Loucy (cell line): ENCODE data around the gene LRBA.
"Not testable (repeated sequence)": the region's sequence is repeated elsewhere in the genome, so short reads cannot be mapped to it uniquely, and the experiment has no call there.

Experiments
- H2AFZ ChIP-seq: fragments of 200-600 bp; sonication (generic); 2 replicates; pipeline ENCODE4 v1.6.0; 2016; ENCODE audit warnings: antibody characterized with exemption, mild to moderate bottlenecking, low read length, moderate library complexity
- H3F3A ChIP-seq: fragments of 200-600 bp; 2 replicates; pipeline ENCODE4 v1.6.0; 2016; ENCODE audit warnings: antibody characterized with exemption, low read depth, mild to moderate bottlenecking
- H3K27me3 ChIP-seq: fragments of 200-600 bp; sonication (generic); 2 replicates; pipeline ENCODE4 v1.6.1; 2014; ENCODE audit warnings: low read length, mild to moderate bottlenecking; ENCODE audit not compliant: insufficient read depth, poor library complexity, severe bottlenecking
- H3K36me3 ChIP-seq: fragments of 200-600 bp; sonication (generic); 2 replicates; pipeline ENCODE4 v1.6.1; 2016; ENCODE audit warnings: low read length; ENCODE audit not compliant: insufficient read depth
- H3K4me1 ChIP-seq: fragments of 200-600 bp; sonication (generic); 2 replicates; pipeline ENCODE4 v1.5.1; 2014; ENCODE audit warnings: low read length, mild to moderate bottlenecking; ENCODE audit not compliant: insufficient read depth, poor library complexity, severe bottlenecking
- H3K4me2 ChIP-seq: fragments of 200-600 bp; sonication (generic); 2 replicates; pipeline ENCODE4 v1.6.0; 2014; ENCODE audit warnings: antibody characterized with exemption, low read length, low read depth, mild to moderate bottlenecking; ENCODE audit not compliant: poor library complexity, severe bottlenecking
- H3K4me3 ChIP-seq: fragments of 200-600 bp; sonication (generic); 2 replicates; pipeline ENCODE4 v1.5.1; 2014; ENCODE audit warnings: low read length, mild to moderate bottlenecking, mixed read lengths; ENCODE audit not compliant: poor library complexity, severe bottlenecking
- H3K79me2 ChIP-seq: fragments of 200-600 bp; sonication (generic); 2 replicates; pipeline ENCODE4 v1.6.1; 2014; ENCODE audit warnings: low read length; ENCODE audit not compliant: insufficient read depth
- H3K9ac ChIP-seq: fragments of 200-600 bp; sonication (generic); 2 replicates; pipeline ENCODE4 v1.6.0; 2014; ENCODE audit warnings: mild to moderate bottlenecking, low read depth, low read length, moderate library complexity; ENCODE audit not compliant: poor library complexity, severe bottlenecking
- H3K9me2 ChIP-seq: fragments of 200-600 bp; sonication (generic); replicated peaks from 2 replicates; pipeline ENCODE4 v1.6.1; 2016; ENCODE audit warnings: low read depth, low read length, mixed read lengths
- H3K9me3 ChIP-seq: fragments of 200-600 bp; sonication (generic); 2 replicates; pipeline ENCODE4 v1.6.1; 2014; ENCODE audit warnings: mild to moderate bottlenecking, antibody characterized with exemption, low read length, low read depth; ENCODE audit not compliant: insufficient read depth
- H4K20me1 ChIP-seq: fragments of 200-600 bp; sonication (generic); 2 replicates; pipeline ENCODE4 v1.6.0; 2014; ENCODE audit warnings: antibody characterized with exemption, low read length, mild to moderate bottlenecking; ENCODE audit not compliant: insufficient read depth, poor library complexity, severe bottlenecking
- EZH2phosphoT487 ChIP-seq: fragments of 200-600 bp; IDR thresholded peaks from 2 replicates; pipeline ENCODE4 v1.6.1; 2018; ENCODE audit warnings: antibody characterized with exemption, mild to moderate bottlenecking, moderate library complexity, borderline replicate concordance
- TF ChIP-seq, protein P1 (sequence below): fragments of 200-600 bp; sonication (generic); conservative IDR thresholded peaks from 2 replicates; pipeline ENCODE4 v1.5.1; 2014; ENCODE audit warnings: mild to moderate bottlenecking, antibody characterized with exemption, low read length

The LRBA gene

DNA sequence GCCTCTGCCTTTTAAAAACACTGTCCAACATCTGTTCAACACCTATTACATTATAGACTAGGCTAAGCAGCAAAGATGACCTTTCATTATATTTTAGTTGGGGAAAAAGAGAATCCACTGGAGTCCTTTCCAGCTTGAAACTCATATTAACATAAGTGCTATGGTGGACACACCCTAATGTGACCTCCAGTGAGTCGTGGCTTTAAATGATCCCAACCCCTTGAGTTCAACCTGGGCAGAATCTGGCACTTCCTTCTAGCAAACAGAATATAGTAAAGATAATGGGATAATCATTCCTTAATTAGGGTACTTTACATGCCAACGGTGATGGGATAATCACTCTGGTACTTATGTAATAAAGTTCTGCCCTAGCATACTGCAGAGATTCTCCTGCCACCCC lies 270.5 kb downstream of the LRBA start:
- Histone ChIP-seq H2AFZ (no peak overlapping the region), H3K4me2 (no peak overlapping the region), H3K9me2 (no peaks in the 10 kb centered on the region), H3K36me3 (no peaks in the 10 kb centered on the region), H3F3A (no peaks in the 10 kb centered on the region), H3K9ac (no peak overlapping the region), H3K4me1 (peaks cover 4% of the 10 kb centered on the region), H3K27me3 (no peaks in the 10 kb centered on the region), H4K20me1 (no peaks in the 10 kb centered on the region), H3K9me3 (no peaks in the 10 kb centered on the region), H3K79me2 (0 out of 2 replicates have a peak, but pooled peaks cover 2% of the 10 kb centered on the region), H3K4me3 (no peak overlapping the region)
- TF ChIP-seq, protein P1, sequence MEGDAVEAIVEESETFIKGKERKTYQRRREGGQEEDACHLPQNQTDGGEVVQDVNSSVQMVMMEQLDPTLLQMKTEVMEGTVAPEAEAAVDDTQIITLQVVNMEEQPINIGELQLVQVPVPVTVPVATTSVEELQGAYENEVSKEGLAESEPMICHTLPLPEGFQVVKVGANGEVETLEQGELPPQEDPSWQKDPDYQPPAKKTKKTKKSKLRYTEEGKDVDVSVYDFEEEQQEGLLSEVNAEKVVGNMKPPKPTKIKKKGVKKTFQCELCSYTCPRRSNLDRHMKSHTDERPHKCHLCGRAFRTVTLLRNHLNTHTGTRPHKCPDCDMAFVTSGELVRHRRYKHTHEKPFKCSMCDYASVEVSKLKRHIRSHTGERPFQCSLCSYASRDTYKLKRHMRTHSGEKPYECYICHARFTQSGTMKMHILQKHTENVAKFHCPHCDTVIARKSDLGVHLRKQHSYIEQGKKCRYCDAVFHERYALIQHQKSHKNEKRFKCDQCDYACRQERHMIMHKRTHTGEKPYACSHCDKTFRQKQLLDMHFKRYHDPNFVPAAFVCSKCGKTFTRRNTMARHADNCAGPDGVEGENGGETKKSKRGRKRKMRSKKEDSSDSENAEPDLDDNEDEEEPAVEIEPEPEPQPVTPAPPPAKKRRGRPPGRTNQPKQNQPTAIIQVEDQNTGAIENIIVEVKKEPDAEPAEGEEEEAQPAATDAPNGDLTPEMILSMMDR = no peak
- TF ChIP-seq EZH2phosphoT487 = no peak

DNA sequence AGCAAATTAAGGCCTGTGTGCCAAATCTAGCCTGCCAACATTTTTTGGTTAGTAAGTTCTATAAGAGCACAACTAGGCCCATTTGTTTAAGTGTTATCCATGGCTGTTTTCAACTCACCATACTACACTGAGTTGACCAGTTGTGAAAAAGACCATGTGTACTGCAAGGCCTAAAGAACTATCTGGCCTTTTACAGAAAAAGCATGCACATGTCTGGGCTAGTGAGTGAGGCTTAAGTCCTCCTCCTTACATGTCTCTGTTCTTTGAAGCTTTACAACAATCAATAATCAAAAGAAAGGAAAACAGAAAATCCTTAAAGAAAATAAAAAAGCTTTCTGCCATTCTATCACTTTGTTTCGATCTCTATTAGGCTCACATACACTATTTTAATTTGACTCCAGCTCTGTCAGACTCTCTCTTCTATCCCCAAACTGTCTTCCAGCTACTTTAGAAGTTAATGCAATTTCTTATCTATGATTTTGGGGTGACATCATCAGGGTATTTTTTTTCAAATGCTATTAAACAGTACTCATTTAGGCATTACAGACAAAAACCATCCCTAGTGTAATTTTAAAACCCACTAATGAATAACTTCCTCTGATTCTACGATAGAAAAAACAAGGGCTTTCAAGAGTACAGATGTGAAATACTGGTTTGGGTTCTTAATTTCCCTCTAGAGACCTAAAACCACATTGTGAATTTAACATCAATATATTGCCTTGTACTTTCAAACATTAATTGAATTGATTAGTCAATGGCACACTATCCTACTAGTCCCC lies 271.3 kb downstream of the LRBA start:
- Histone ChIP-seq H3K9me2 (no peaks in the 10 kb centered on the region), H3K4me3 (no peak overlapping the region), H4K20me1 (no peaks in the 10 kb centered on the region), H2AFZ (no peak overlapping the region), H3K27me3 (no peaks in the 10 kb centered on the region), H3K9ac (no peak overlapping the region), H3K4me2 (no peak overlapping the region), H3K4me1 (peaks cover 4% of the 10 kb centered on the region), H3K79me2 (0 out of 2 replicates have a peak, but pooled peaks cover 2% of the 10 kb centered on the region), H3K9me3 (no peaks in the 10 kb centered on the region), H3K36me3 (no peaks in the 10 kb centered on the region), H3F3A (no peaks in the 10 kb centered on the region)
- TF ChIP-seq, protein P1 = no peak
- TF ChIP-seq EZH2phosphoT487 = no peak

DNA sequence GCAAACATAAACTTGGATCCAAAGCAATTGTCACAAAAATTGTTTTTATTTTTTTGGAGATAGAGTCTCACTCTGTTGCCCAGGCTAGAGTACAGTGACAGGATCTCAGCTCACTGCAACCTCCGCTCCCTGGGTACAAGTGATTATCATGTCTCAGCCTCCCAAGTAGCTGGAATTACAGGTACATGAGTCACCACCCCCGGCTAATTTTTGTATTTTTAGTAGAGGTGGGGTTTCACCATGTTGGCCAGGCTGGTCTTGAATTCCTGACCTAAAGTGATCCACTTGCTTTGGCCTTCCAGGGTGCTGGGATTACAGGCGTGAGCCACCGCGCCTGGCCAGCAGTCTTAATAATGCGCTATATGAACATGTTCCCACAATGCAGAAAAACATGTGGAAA lies 272.2 kb downstream of the LRBA start:
- H3K4me1 ChIP-seq, H3K27me3 ChIP-seq, H3K4me3 ChIP-seq, H3K4me2 ChIP-seq, H2AFZ ChIP-seq, H3K79me2 ChIP-seq, H3K9ac ChIP-seq, H3F3A ChIP-seq, H3K36me3 ChIP-seq, H4K20me1 ChIP-seq, H3K9me3 ChIP-seq, H3K9me2 ChIP-seq: not testable (repeated sequence)

DNA sequence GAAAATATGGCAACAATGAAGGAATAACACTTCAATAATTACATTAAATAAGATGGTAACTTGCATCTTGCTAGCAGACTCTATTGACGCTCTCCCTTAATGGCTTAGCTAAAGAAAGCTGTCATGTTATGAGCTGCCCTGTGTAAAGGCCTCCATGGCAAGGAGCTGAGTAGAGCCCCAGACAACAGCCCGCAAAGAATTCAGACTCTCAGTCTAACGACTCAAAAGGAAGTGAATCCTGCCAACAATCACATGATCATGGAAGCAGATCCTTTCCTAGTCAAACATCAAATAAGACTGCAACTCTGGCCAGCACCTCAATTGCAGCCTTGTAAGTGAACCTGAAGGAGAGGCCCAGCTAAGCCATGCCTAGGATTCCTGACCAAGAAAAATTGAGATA lies 275.5 kb downstream of the LRBA start:
- Histone ChIP-seq H3K4me1 (peaks cover 4% of the 10 kb centered on the region), H3K9me3 (no peaks in the 10 kb centered on the region), H3F3A (no peaks in the 10 kb centered on the region), H3K9ac (no peak overlapping the region), H2AFZ (no peak overlapping the region), H3K4me3 (no peak overlapping the region), H3K79me2 (0 out of 2 replicates have a peak, but pooled peaks cover 2% of the 10 kb centered on the region), H3K27me3 (no peaks in the 10 kb centered on the region), H3K4me2 (no peak overlapping the region), H3K36me3 (peaks cover 9% of the 10 kb centered on the region), H3K9me2 (no peaks in the 10 kb centered on the region), H4K20me1 (no peaks in the 10 kb centered on the region)
- TF ChIP-seq EZH2phosphoT487 = no peak
- TF ChIP-seq, protein P1 = no peak
